ENCODE results near the gene ZNF606.
A peak's percentile ranks its signal among the peaks of the same experiment; 100 is the strongest.

ZNF606 gene

GRCh38 chr19:58003174-58003828, 681 bp upstream of the ZNF606 start:
- Histone ChIP-seq H2AFZ (ENCODE audit: low read depth, low read length) (peak overlapping the region; percentile 80), H2BK12ac (ENCODE audit: low read length in 2 of 2) (no peak overlapping the region), H3K4ac (ENCODE audit: low read depth in 1 of 2, low read length in 2 of 2) (peak overlapping the region in 1 of 2 experiments; percentile 89), H4K91ac (ENCODE audit: low read length) (peak overlapping the region; percentile 64), H2BK15ac (ENCODE audit: low read depth, poor library complexity, severe bottlenecking) (no peak overlapping the region), H2BK5ac (ENCODE audit: low read depth, low read length, poor library complexity, severe bottlenecking) (no peak overlapping the region), H3K9ac (ENCODE audit: low read length) (peak overlapping the region; percentile 95), H3K27ac (ENCODE audit: low read length, poor library complexity, severe bottlenecking) (no peak overlapping the region), H3K4me1 (ENCODE audit: control insufficient read depth, insufficient read depth, low read depth, low read length) (peaks cover 6% of the 10 kb centered on the region), H3K9me3 (ENCODE audit: control insufficient read depth, low read length) (peaks cover 82% of the 10 kb centered on the region), H3K23ac (ENCODE audit: low read length in 2 of 2) (no peak overlapping the region), H3K4me3 (ENCODE audit: insufficient read depth in 1 of 2, low read depth in 1 of 2, low read length in 2 of 2) (peak overlapping the region; percentile 91 to 93), H4K8ac (ENCODE audit: low read length) (peak overlapping the region; percentile 99), H3K18ac (ENCODE audit: low read depth in 1 of 2, low read length in 2 of 2) (peak overlapping the region; percentile 77 to 87), H3K4me2 (ENCODE audit: low read length, poor library complexity, severe bottlenecking) (peak overlapping the region; percentile 71), H2BK120ac (ENCODE audit: low read depth, low read length) (no peak overlapping the region), H3K14ac (ENCODE audit: low read length in 2 of 2) (no peak overlapping the region), H2AK5ac (ENCODE audit: low read length, severe bottlenecking) (no peak overlapping the region), H3K27me3 (ENCODE audit: control insufficient read depth in 1 of 2, insufficient read depth in 1 of 2, low read length in 2 of 2) (no peaks in the 10 kb centered on the region), H3K36me3 (ENCODE audit: control insufficient read depth in 1 of 2, insufficient read depth in 2 of 2, low read depth in 1 of 2, low read length in 2 of 2) (peaks cover 49 to 68% of the 10 kb centered on the region in 2 experiments), H3K79me1 (replicated peaks; ENCODE audit: low read length, poor library complexity, severe bottlenecking) (peaks cover 37% of the 10 kb centered on the region)
- WGBS: 65% methylated on average over 28 of the region's 31 CpGs
- peak; percentile 11 for DNase-seq

GRCh38 chr19:58001895-58002369, 688 bp downstream of the ZNF606 start:
- no peak overlapping the region for H3K27ac ChIP-seq (ENCODE audit: low read length, poor library complexity, severe bottlenecking)
- H2AFZ ChIP-seq (ENCODE audit: low read depth, low read length): peak overlapping the region; percentile 80
- H3K9me3 ChIP-seq (ENCODE audit: control insufficient read depth, low read length): peaks cover 83% of the 10 kb centered on the region
- no peak overlapping the region for H4K91ac ChIP-seq (ENCODE audit: low read length)
- peak overlapping the region; percentile 83 for H2BK120ac ChIP-seq (ENCODE audit: low read depth, low read length)
- WGBS: 3% methylated on average over 21 of the region's 23 CpGs
- H3K4me2 ChIP-seq (ENCODE audit: low read length, poor library complexity, severe bottlenecking): peak overlapping the region; percentile 62
- H2BK15ac ChIP-seq (ENCODE audit: low read depth, poor library complexity, severe bottlenecking): no peak overlapping the region
- H3K9ac ChIP-seq (ENCODE audit: low read length): peak overlapping the region; percentile 95
- peak overlapping the region; percentile 87 to 99 for H3K18ac ChIP-seq (ENCODE audit: low read depth in 1 of 2, low read length in 2 of 2)
- H3K4me3 ChIP-seq (ENCODE audit: insufficient read depth in 1 of 2, low read depth in 1 of 2, low read length in 2 of 2): peak overlapping the region; percentile 91 to 93
- no peaks in the 10 kb centered on the region for H3K27me3 ChIP-seq (ENCODE audit: control insufficient read depth in 1 of 2, insufficient read depth in 1 of 2, low read length in 2 of 2)
- peak overlapping the region; percentile 99 for H4K8ac ChIP-seq (ENCODE audit: low read length)
- H3K4me1 ChIP-seq (ENCODE audit: control insufficient read depth, insufficient read depth, low read depth, low read length): peaks cover 6% of the 10 kb centered on the region
- H2BK12ac ChIP-seq (ENCODE audit: low read length in 2 of 2): no peak overlapping the region
- H2BK5ac ChIP-seq (ENCODE audit: low read depth, low read length, poor library complexity, severe bottlenecking): peak overlapping the region; percentile 57
- peak; percentile 49 for DNase-seq
- H3K23ac ChIP-seq (ENCODE audit: low read length in 2 of 2): peak overlapping the region in 1 of 2 experiments; percentile 0
- H3K14ac ChIP-seq (ENCODE audit: low read length in 2 of 2): peak overlapping the region in 1 of 2 experiments; percentile 83
- H3K79me1 ChIP-seq (replicated peaks; ENCODE audit: low read length, poor library complexity, severe bottlenecking): peaks cover 39% of the 10 kb centered on the region
- H2AK5ac ChIP-seq (ENCODE audit: low read length, severe bottlenecking): no peak overlapping the region
- peak overlapping the region; percentile 86 to 96 for H3K4ac ChIP-seq (ENCODE audit: low read depth in 1 of 2, low read length in 2 of 2)
- H3K36me3 ChIP-seq (ENCODE audit: control insufficient read depth in 1 of 2, insufficient read depth in 2 of 2, low read depth in 1 of 2, low read length in 2 of 2): peaks cover 48 to 74% of the 10 kb centered on the region in 2 experiments

GRCh38 chr19:58000677-58001076, 1.9 kb downstream of the ZNF606 start:
- Histone ChIP-seq H2BK5ac (ENCODE audit: low read depth, low read length, poor library complexity, severe bottlenecking) (no peak overlapping the region), H3K23ac (ENCODE audit: low read length in 2 of 2) (no peak overlapping the region), H2BK12ac (ENCODE audit: low read length in 2 of 2) (no peak overlapping the region), H3K4me1 (ENCODE audit: control insufficient read depth, insufficient read depth, low read depth, low read length) (peaks cover 6% of the 10 kb centered on the region), H3K4ac (ENCODE audit: low read depth in 1 of 2, low read length in 2 of 2) (no peak overlapping the region), H3K14ac (ENCODE audit: low read length in 2 of 2) (no peak overlapping the region), H2AFZ (ENCODE audit: low read depth, low read length) (no peak overlapping the region), H3K27ac (ENCODE audit: low read length, poor library complexity, severe bottlenecking) (no peak overlapping the region), H3K36me3 (ENCODE audit: control insufficient read depth in 1 of 2, insufficient read depth in 2 of 2, low read depth in 1 of 2, low read length in 2 of 2) (peaks cover 51 to 75% of the 10 kb centered on the region in 2 experiments), H3K9ac (ENCODE audit: low read length) (no peak overlapping the region), H3K27me3 (ENCODE audit: control insufficient read depth in 1 of 2, insufficient read depth in 1 of 2, low read length in 2 of 2) (no peaks in the 10 kb centered on the region), H4K91ac (ENCODE audit: low read length) (no peak overlapping the region), H2BK15ac (ENCODE audit: low read depth, poor library complexity, severe bottlenecking) (no peak overlapping the region), H2BK120ac (ENCODE audit: low read depth, low read length) (no peak overlapping the region), H3K9me3 (ENCODE audit: control insufficient read depth, low read length) (peaks cover 85% of the 10 kb centered on the region), H4K8ac (ENCODE audit: low read length) (no peak overlapping the region), H3K79me1 (replicated peaks; ENCODE audit: low read length, poor library complexity, severe bottlenecking) (peaks cover 42% of the 10 kb centered on the region), H3K4me3 (ENCODE audit: insufficient read depth in 1 of 2, low read depth in 1 of 2, low read length in 2 of 2) (peak overlapping the region in 1 of 2 experiments; percentile 93), H3K4me2 (ENCODE audit: low read length, poor library complexity, severe bottlenecking) (no peak overlapping the region), H3K18ac (ENCODE audit: low read depth in 1 of 2, low read length in 2 of 2) (no peak overlapping the region), H2AK5ac (ENCODE audit: low read length, severe bottlenecking) (no peak overlapping the region)
- 93% methylated on average over 3 of the region's 4 CpGs for WGBS
- no peak for DNase-seq

GRCh38 chr19:57992841-57993240, 9.8 kb downstream of the ZNF606 start:
- Histone ChIP-seq H3K9ac (ENCODE audit: low read length) (no peak overlapping the region), H3K27ac (ENCODE audit: low read length, poor library complexity, severe bottlenecking) (no peak overlapping the region), H2BK15ac (ENCODE audit: low read depth, poor library complexity, severe bottlenecking) (no peak overlapping the region), H3K36me3 (ENCODE audit: control insufficient read depth in 1 of 2, insufficient read depth in 2 of 2, low read depth in 1 of 2, low read length in 2 of 2) (peaks cover 73 to 85% of the 10 kb centered on the region in 2 experiments), H2AK5ac (ENCODE audit: low read length, severe bottlenecking) (no peak overlapping the region), H3K23ac (ENCODE audit: low read length in 2 of 2) (no peak overlapping the region), H2AFZ (ENCODE audit: low read depth, low read length) (no peak overlapping the region), H2BK120ac (ENCODE audit: low read depth, low read length) (no peak overlapping the region), H3K4me1 (ENCODE audit: control insufficient read depth, insufficient read depth, low read depth, low read length) (no peaks in the 10 kb centered on the region), H4K91ac (ENCODE audit: low read length) (no peak overlapping the region), H3K14ac (ENCODE audit: low read length in 2 of 2) (no peak overlapping the region), H3K79me1 (replicated peaks; ENCODE audit: low read length, poor library complexity, severe bottlenecking) (peaks cover 30% of the 10 kb centered on the region), H2BK12ac (ENCODE audit: low read length in 2 of 2) (no peak overlapping the region), H3K4me3 (ENCODE audit: insufficient read depth in 1 of 2, low read depth in 1 of 2, low read length in 2 of 2) (peak overlapping the region in 1 of 2 experiments; percentile 64), H3K18ac (ENCODE audit: low read depth in 1 of 2, low read length in 2 of 2) (no peak overlapping the region), H2BK5ac (ENCODE audit: low read depth, low read length, poor library complexity, severe bottlenecking) (no peak overlapping the region), H3K9me3 (ENCODE audit: control insufficient read depth, low read length) (peaks cover 97% of the 10 kb centered on the region), H3K4me2 (ENCODE audit: low read length, poor library complexity, severe bottlenecking) (no peak overlapping the region), H3K4ac (ENCODE audit: low read depth in 1 of 2, low read length in 2 of 2) (no peak overlapping the region), H3K27me3 (ENCODE audit: control insufficient read depth in 1 of 2, insufficient read depth in 1 of 2, low read length in 2 of 2) (no peaks in the 10 kb centered on the region), H4K8ac (ENCODE audit: low read length) (no peak overlapping the region)
- DNase-seq: no peak
- WGBS: 57% methylated on average over 1 of the region's 1 CpG

Measured in mesenchymal stem cell (in vitro differentiated cells and primary cell).